HK-2 (cell line): ENCODE results near the gene KCNH1.

Experiments used
- DNase-seq: peaks from one replicate; pipeline ENCODE4 v3.0.0-alpha.2; 2018; ENCODE audit not compliant: unreplicated experiment

The KCNH1 gene

GRCh38 chr1:210724768-210725167 lies 409.2 kb downstream of the KCNH1 start:
- DNase-seq: no peak

- DNase-seq: no peak
These were observed 410.3 kb downstream of the KCNH1 start for GRCh38 chr1:210723646-210724045.

- no peak for DNase-seq
These were observed 411.4 kb downstream of the KCNH1 start for GRCh38 chr1:210722410-210723081.

GRCh38 chr1:210715072-210715471 lies 418.9 kb downstream of the KCNH1 start:
- DNase-seq: peak; percentile 22

GRCh38 chr1:210711825-210712612 lies 421.9 kb downstream of the KCNH1 start:
- no peak for DNase-seq

GRCh38 chr1:210709701-210710100 lies 424.2 kb downstream of the KCNH1 start:
- DNase-seq: no peak

GRCh38 chr1:210707300-210708240 lies 426.4 kb downstream of the KCNH1 start:
- no peak for DNase-seq

GRCh38 chr1:210706246-210706645 lies 427.7 kb downstream of the KCNH1 start:
- no peak for DNase-seq

- DNase-seq: no peak
These were observed 428.9 kb downstream of the KCNH1 start for GRCh38 chr1:210705086-210705485.

GRCh38 chr1:210703593-210703992 lies 430.4 kb downstream of the KCNH1 start:
- no peak for DNase-seq

- no peak for DNase-seq
These were observed 431.4 kb downstream of the KCNH1 start for GRCh38 chr1:210702506-210702905.

GRCh38 chr1:210700511-210700910 lies 433.4 kb downstream of the KCNH1 start:
- DNase-seq: no peak

- no peak for DNase-seq
These were observed 433.9 kb downstream of the KCNH1 start for GRCh38 chr1:210700083-210700482.

GRCh38 chr1:210698661-210699060 lies 435.3 kb downstream of the KCNH1 start:
- DNase-seq: no peak

GRCh38 chr1:210697185-210697584 lies 436.8 kb downstream of the KCNH1 start:
- DNase-seq: no peak

- DNase-seq: no peak
These were observed 437.2 kb downstream of the KCNH1 start for GRCh38 chr1:210696709-210697108.

GRCh38 chr1:210695026-210695425 lies 438.9 kb downstream of the KCNH1 start:
- DNase-seq: no peak

GRCh38 chr1:210692796-210693195 lies 441.2 kb downstream of the KCNH1 start:
- no peak for DNase-seq

GRCh38 chr1:210691039-210691610 lies 442.8 kb downstream of the KCNH1 start:
- DNase-seq: no peak

- DNase-seq: no peak
These were observed 443.7 kb downstream of the KCNH1 start for GRCh38 chr1:210690236-210690635.

GRCh38 chr1:210689826-210690225 lies 444.1 kb downstream of the KCNH1 start:
- peak; percentile 46 for DNase-seq
